AG10803 (cell line): ENCODE data around the gene TPRG1L.
A peak's percentile ranks its signal among the peaks of the same experiment; 100 is the strongest.
"Not testable (repeated sequence)": the region's sequence is repeated elsewhere in the genome, so short reads cannot be mapped to it uniquely, and the experiment has no call there.

Source experiments
- DNase-seq: peaks from one replicate; pipeline ENCODE4 v3.0.0; 2010; ENCODE audit warnings: low read depth
- H3K4me3 ChIP-seq: 2 replicates; pipeline ENCODE4 v1.5.1; 2011; ENCODE audit warnings: mild to moderate bottlenecking, low read length, control low read depth
- TF ChIP-seq, protein P1 (sequence below): conservative IDR thresholded peaks from 2 replicates; pipeline ENCODE4 v1.5.1; 2011; ENCODE audit warnings: mild to moderate bottlenecking, low read length, control low read depth, inconsistent platforms

The TPRG1L gene

DNA sequence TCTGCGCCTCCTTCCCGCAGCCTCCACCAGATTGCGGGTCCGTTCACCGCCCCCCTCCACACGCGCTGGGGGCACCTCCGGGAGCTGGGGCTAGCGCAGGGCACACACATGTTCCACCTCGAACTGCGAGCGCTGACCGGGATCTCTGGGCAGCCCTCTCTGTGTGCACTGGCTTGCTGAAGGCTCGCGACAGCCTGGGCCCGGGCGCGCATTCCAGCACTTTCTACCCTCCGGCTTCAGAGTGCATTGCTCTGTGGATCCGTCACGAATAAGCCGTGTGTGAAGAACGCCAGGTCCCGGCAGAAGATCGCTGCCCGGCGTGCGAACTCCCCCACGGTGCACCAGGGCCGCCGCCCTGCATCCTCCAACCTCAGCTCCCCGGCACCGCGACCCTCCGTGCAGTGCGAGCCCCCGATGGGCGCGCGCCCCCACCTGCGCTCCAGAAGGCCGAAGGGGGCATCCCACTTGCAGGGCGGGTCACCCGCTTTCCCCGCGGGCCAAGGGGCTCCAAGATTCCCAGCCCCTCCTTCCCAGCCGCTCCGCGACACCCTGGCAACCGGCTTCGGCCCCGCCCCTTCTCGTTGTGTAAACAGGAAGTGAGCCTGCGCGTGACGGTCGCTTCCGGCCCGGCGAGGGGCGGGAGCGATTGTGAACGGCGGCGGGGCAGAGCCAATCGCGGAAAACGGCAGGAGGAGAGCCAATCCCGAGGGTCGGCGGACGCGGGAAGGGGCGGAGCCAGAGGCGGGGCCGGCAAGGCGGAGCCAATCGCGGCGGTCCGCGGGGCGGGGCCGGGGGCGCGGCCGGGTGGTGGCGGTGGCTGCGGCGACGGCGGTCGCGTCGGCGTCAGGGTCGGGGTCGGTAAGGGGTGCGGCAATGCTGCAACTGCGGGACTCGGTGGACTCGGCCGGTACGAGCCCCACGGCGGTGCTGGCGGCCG, at the start of gene TPRG1L:
Gene TPRG1L (plus strand): TSS at position 816 of the 937 bp plus-strand sequence. CDS start 58 bp downstream, at position 874.
- TF ChIP-seq, protein P1, sequence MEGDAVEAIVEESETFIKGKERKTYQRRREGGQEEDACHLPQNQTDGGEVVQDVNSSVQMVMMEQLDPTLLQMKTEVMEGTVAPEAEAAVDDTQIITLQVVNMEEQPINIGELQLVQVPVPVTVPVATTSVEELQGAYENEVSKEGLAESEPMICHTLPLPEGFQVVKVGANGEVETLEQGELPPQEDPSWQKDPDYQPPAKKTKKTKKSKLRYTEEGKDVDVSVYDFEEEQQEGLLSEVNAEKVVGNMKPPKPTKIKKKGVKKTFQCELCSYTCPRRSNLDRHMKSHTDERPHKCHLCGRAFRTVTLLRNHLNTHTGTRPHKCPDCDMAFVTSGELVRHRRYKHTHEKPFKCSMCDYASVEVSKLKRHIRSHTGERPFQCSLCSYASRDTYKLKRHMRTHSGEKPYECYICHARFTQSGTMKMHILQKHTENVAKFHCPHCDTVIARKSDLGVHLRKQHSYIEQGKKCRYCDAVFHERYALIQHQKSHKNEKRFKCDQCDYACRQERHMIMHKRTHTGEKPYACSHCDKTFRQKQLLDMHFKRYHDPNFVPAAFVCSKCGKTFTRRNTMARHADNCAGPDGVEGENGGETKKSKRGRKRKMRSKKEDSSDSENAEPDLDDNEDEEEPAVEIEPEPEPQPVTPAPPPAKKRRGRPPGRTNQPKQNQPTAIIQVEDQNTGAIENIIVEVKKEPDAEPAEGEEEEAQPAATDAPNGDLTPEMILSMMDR: no peak
- H3K4me3 ChIP-seq: peak within 1 kb of the TSS; percentile 86
- peak; percentile 92 for DNase-seq

DNA sequence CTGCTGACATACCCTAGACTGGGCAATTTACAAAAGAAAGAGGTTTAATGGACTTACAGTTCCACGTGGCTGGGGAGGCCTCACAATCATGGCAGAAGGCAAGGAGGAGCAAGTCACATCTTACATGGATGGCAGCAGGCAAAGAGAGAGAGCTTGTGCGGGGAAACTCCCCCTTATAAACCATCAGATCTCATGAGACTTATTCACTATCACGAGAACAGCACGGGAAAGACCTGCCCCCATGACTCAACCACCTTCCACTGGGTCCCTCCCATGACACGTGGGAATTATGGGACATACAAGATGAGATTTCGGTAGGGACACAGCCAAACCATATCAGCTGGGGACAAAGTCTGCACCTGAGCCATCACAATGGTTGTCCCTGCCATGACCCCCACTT, 49.3 kb upstream of the TPRG1L start:
- not testable (repeated sequence) for DNase-seq, H3K4me3 ChIP-seq

DNA sequence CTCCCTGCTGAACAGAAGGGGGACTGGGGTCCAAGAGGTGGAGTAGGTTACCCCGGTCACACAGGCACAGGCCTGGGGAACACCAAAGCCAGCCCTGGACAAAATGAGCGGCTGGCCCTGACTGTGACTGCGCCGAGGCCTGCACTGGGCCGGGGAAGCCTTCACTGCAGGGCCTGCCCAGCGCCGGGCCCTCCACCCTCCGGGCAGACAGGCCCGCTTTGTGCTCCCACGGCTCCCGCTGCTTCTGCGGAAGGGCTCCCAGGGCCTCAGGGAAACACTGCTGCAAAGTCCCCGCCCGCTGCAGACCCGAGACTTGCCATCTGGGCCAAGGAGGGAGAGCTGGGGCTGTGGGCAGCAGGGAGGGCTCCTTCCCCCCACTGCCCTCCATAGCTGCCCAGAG, 48.8 kb upstream of the TPRG1L start:
- H3K4me3 ChIP-seq: no peak overlapping the region
- TF ChIP-seq, protein P1: no peak
- DNase-seq: no peak

DNA sequence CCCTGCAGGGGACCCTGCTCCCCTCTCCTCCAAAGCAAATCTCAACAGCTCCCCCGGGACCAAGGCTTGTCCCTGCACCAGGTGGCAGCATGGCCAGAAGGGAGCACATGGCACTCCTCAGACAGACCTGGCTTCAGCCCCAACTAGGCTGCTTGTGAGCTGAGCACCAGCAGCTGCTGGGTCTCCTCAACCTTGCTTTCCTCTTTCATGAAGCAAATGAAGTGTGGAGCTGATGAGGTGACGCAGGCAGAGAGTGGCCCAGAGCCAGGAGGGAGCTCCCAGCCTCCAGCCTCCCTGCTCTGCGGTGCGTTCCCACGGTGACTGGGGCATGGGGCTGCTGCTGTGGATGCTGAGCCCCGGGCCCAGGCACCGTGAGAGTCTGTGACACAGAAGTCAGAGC, 47.5 kb upstream of the TPRG1L start:
- TF ChIP-seq, protein P1: no peak
- no peak for DNase-seq

DNA sequence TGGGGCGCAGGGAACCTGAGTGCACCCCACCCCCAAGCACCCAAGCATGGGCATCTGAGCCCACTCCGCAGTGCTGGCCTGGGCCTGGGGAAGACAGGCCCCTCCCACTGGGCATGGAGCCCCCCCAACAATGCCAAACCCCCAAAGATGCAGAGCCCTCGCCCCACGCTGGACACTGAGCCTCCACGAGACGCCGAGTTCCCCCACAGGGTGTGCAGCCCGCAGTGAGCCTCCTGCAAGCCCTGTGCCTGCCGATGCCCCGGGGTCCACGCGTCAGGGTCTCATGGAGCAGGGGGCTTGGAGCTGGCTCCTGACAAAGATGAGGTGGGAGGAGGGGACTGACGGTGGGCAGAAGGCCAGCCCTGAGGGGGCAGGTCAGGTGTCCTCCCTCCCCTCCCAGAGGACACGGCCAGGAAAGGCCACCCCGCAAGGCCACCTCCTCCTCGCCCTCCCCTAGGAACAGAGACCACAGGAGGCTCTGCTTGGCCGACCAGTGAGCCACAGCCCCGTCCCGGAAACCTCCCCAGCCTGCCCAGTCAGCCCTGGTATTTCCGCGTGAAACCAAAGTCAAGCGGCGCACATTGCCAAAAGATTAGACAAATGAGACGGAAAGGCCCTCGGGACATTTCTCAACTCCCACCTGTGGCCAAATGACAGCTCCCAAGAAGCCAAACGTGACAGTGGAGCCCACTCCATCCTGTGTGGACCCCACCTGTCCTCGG, 46.9 kb upstream of the TPRG1L start:
- TF ChIP-seq, protein P1: no peak
- H3K4me3 ChIP-seq: no peak overlapping the region
- DNase-seq: no peak

More for the DNA sequence above, 47.5 kb upstream of the TPRG1L start:
- no peak overlapping the region for H3K4me3 ChIP-seq

DNA sequence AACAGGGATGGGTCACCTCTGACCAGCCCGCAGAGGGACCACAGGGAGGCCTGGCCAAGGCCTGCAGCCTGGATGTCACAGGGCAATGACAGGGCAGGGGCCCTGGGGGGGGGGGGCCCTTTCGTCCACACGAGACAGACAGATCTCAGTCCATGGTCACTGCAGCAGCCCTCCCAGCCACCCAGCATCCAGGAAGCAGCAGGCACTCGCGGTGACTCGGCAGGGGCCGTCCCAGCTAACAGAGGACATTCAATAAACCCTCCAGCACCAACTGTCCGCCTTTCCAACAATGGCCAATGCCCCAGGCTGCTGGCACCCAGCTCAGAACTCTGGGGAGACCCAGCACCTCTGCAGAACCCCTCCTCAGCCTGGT, 46.4 kb upstream of the TPRG1L start:
- DNase-seq: no peak
- TF ChIP-seq, protein P1: no peak
- H3K4me3 ChIP-seq: no peak overlapping the region

DNA sequence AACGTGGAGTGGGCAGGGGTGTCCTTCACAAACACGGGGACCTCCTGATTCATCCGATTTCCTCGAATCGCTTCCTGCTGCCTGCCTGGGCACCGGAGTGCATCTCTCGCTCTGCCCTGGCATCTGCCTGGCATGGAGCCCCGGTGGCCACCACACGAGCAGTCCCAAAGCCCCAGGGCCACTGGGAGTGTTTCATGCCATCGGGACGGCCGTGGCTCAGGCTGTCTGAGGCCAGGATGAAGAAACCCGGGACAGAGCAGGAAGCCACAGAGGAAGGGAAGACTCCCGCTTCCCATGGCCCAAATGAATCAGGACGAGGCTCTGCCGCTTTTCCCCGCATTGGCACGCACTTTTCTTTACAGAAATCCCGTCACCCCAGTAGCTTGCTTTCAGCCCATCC, 45.9 kb upstream of the TPRG1L start:
- TF ChIP-seq, protein P1: no peak
- DNase-seq: no peak
- no peak overlapping the region for H3K4me3 ChIP-seq
